Heart left ventricle (tissue), 13 donors: ENCODE measurements around the gene LHX6.

Experiments
- POLR2A ChIP-seq, 2 donors: fragments of 450-650 bp; IDR thresholded peaks; one replicate each; pipeline ENCODE4 v1.6.1; 2017; ENCODE audit warnings: antibody characterized with exemption in 2 of 2, mild to moderate bottlenecking in 2 of 2, moderate library complexity in 2 of 2
- TF ChIP-seq, protein P1 (sequence below), 12 donors: fragments of 200-600 bp; sonication (generic) in 4 of 12; IDR thresholded peaks; one replicate each; pipeline versions ENCODE4 v1.5.0 to v1.8.0; 2018 to 2022; ENCODE audit warnings: antibody characterized with exemption in 12 of 12, mild to moderate bottlenecking in 5 of 12
- donor health status: ischemic (EF 13 %, LVEDD 7.1; RV severe dilation, severe dysfunction).
- donor health status: DM: no; HTN: yes; CAD: no.
- donor health status: DM: no; HTN: no; CAD: no.
- donor health status: ischemic (EF 25% LVEDD 6.9; RV normal size, moderate dysfunction).
- donor health status: ischemic (EF 25% LVEDD 5.7; RV mildly dilated, moderate dysfunction).
- donor health status: ischemic (EF 35%, LVEDD 5.7; RV mildly dilated, moderate dysfunction).
- donor health status: nonischemic (EF 11% LVEDD 7.7; RV severe dilation, severe dysfunction).
- donor health status: DM: yes; HTN: yes; CAD: no.
- donor health status: PGD.
- donor health status: ischemic (EF 29% LVEDD 5.4; RV normal size, mild dysfunction).
- donor health status: nonischemic (EF 23%, LVEDD 6.1; RV moderate dilation, normal function).

GRCh38 chr9:122192261-122192875, 36.4 kb downstream of the LHX6 start:
- TF ChIP-seq, protein P1, sequence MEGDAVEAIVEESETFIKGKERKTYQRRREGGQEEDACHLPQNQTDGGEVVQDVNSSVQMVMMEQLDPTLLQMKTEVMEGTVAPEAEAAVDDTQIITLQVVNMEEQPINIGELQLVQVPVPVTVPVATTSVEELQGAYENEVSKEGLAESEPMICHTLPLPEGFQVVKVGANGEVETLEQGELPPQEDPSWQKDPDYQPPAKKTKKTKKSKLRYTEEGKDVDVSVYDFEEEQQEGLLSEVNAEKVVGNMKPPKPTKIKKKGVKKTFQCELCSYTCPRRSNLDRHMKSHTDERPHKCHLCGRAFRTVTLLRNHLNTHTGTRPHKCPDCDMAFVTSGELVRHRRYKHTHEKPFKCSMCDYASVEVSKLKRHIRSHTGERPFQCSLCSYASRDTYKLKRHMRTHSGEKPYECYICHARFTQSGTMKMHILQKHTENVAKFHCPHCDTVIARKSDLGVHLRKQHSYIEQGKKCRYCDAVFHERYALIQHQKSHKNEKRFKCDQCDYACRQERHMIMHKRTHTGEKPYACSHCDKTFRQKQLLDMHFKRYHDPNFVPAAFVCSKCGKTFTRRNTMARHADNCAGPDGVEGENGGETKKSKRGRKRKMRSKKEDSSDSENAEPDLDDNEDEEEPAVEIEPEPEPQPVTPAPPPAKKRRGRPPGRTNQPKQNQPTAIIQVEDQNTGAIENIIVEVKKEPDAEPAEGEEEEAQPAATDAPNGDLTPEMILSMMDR (IDR thresholded peaks at IDR 0.05): no peak
- no peak for TF ChIP-seq POLR2A (IDR thresholded peaks at IDR 0.05)
